ENCODE results near the gene RSPH1.
A peak's percentile ranks its signal among the peaks of the same experiment; 100 is the strongest.

The RSPH1 gene

DNA sequence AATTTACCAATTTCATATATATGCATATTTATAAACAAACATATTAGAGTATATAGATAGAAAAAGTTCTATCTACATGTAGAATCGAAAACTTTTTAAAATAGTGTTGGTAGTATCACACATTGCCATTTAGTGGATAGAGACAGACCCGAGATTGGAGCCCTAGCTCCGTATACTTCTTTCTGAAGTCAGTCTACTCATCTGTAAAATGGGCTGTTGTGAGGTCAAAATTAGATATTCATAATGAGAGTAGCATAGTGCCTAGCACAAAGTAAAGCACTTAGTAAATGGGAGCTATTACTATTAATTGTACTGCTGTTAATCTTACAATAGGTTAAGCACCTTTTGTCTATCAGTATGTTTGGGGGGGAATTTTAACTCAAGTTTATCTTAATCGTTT is 4.2 kb upstream of the RSPH1 start:
- Histone ChIP-seq H3K14ac (ENCODE audit: low read length) (no peak overlapping the region), H4K91ac (ENCODE audit: low read depth, low read length) (no peak overlapping the region), H2BK12ac (ENCODE audit: low read length) (no peak overlapping the region), H3K27me3 (ENCODE audit: insufficient read depth, low read length) (no peaks in the 10 kb centered on the region), H3K4me3 (ENCODE audit: low read depth, low read length) (no peak overlapping the region), H2AFZ (ENCODE audit: insufficient read depth, low read length, poor library complexity) (no peak overlapping the region), H3K4ac (ENCODE audit: low read depth, low read length) (no peak overlapping the region), H3K79me1 (ENCODE audit: low read length) (no peaks in the 10 kb centered on the region), H3K36me3 (ENCODE audit: control insufficient read depth in 1 of 2, insufficient read depth in 2 of 2, low read length in 2 of 2) (no peaks in the 10 kb centered on the region), H3K4me2 (ENCODE audit: low read length) (no peak overlapping the region), H2BK5ac (ENCODE audit: low read depth, low read length, poor library complexity) (no peak overlapping the region), H3K9ac (ENCODE audit: low read length) (no peak overlapping the region), H3K9me3 (ENCODE audit: insufficient read depth, low read depth, low read length) (no peaks in the 10 kb centered on the region), H3K27ac (ENCODE audit: low read depth, low read length) (no peak overlapping the region), H2BK120ac (ENCODE audit: insufficient read depth, low read length, poor library complexity) (no peak overlapping the region), H3K23ac (ENCODE audit: low read length) (no peak overlapping the region), H4K8ac (ENCODE audit: low read depth, low read length) (no peak overlapping the region), H3K18ac (ENCODE audit: low read length) (no peak overlapping the region), H4K12ac (ENCODE audit: low read depth, low read length) (no peak overlapping the region), H3K4me1 (ENCODE audit: control insufficient read depth in 1 of 2, insufficient read depth in 2 of 2, low read length in 2 of 2) (peaks cover 4 to 11% of the 10 kb centered on the region in 2 experiments), H2AK5ac (ENCODE audit: low read length) (no peak overlapping the region), H3K79me2 (ENCODE audit: control insufficient read depth, insufficient read depth, low read length, poor library complexity) (no peaks in the 10 kb centered on the region)
- no CpG with 5 or more reads among the region's 4 CpGs for WGBS (ENCODE audit: extremely low coverage, insufficient coverage, insufficient read length)
- DNase-seq, result no peak

DNA sequence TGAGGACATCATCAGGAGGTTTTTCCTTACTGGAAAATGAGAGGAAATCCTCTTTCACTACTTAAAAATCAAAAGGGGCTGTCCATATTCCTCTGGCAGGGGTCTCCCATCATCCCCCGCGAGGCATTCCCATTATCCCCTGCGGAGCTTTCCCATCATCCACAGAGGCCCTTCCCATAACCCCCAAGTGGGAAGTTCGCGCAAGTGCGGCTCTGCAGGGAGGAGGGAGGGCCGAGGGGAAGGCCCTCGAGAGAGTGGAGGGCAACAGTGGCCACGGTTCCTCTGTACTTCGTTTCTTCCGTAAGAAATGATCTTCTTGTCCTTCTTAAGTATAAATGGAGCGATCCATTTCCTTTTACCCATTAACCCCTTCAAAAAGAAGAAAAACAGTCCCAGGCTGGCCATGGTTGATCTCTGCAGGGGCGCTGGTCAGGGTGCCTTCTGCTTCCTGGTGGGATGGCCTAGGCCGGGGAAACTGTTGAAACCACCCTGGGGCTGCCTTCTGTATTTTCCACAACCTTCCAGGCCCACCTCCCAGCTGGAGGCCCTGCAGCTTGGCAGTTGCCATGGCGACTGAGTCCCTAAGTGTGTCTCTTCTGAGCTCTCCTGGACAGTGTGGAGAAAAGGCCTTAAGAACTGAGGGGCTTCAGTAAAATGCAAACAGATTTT is 3.6 kb upstream of the RSPH1 start:
- Histone ChIP-seq H2BK120ac (ENCODE audit: insufficient read depth, low read length, poor library complexity) (no peak overlapping the region), H2BK5ac (ENCODE audit: low read depth, low read length, poor library complexity) (no peak overlapping the region), H3K9ac (ENCODE audit: low read length) (no peak overlapping the region), H3K14ac (ENCODE audit: low read length) (no peak overlapping the region), H3K23ac (ENCODE audit: low read length) (no peak overlapping the region), H3K9me3 (ENCODE audit: insufficient read depth, low read depth, low read length) (no peaks in the 10 kb centered on the region), H3K4me2 (ENCODE audit: low read length) (no peak overlapping the region), H2AK5ac (ENCODE audit: low read length) (no peak overlapping the region), H3K27me3 (ENCODE audit: insufficient read depth, low read length) (no peaks in the 10 kb centered on the region), H3K79me2 (ENCODE audit: control insufficient read depth, insufficient read depth, low read length, poor library complexity) (no peaks in the 10 kb centered on the region), H4K12ac (ENCODE audit: low read depth, low read length) (no peak overlapping the region), H3K79me1 (ENCODE audit: low read length) (no peaks in the 10 kb centered on the region), H3K36me3 (ENCODE audit: control insufficient read depth in 1 of 2, insufficient read depth in 2 of 2, low read length in 2 of 2) (no peaks in the 10 kb centered on the region), H2AFZ (ENCODE audit: insufficient read depth, low read length, poor library complexity) (no peak overlapping the region), H3K18ac (ENCODE audit: low read length) (no peak overlapping the region), H3K4me3 (ENCODE audit: low read depth, low read length) (no peak overlapping the region), H3K4ac (ENCODE audit: low read depth, low read length) (no peak overlapping the region), H4K91ac (ENCODE audit: low read depth, low read length) (no peak overlapping the region), H3K27ac (ENCODE audit: low read depth, low read length) (no peak overlapping the region), H2BK12ac (ENCODE audit: low read length) (no peak overlapping the region), H3K4me1 (ENCODE audit: control insufficient read depth in 1 of 2, insufficient read depth in 2 of 2, low read length in 2 of 2) (peaks cover 4 to 11% of the 10 kb centered on the region in 2 experiments), H4K8ac (ENCODE audit: low read depth, low read length) (no peak overlapping the region)
- WGBS (ENCODE audit: extremely low coverage, insufficient coverage, insufficient read length), result no CpG with 5 or more reads among the region's 15 CpGs
- no peak for DNase-seq

DNA sequence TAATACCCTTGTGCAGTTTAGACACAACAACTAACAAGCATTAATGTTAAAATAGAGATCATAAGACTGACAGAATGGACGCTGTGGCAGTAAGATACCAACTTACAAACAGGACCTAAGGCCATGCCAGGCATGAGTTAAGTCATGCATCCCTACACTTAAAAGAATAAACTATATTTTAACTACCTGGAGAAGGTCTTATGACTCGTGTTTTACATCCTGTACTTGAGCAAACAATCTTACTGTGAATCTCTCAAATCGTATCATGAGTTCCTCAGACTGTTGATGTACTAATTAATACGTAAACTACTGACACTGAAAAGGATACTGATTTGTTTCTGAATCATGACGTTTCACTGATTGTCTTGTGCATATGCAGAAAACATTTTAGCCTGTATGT is 2.0 kb upstream of the RSPH1 start:
- H3K79me1 ChIP-seq (ENCODE audit: low read length), result no peaks in the 10 kb centered on the region
- H2AFZ ChIP-seq (ENCODE audit: insufficient read depth, low read length, poor library complexity), result no peak overlapping the region
- H3K36me3 ChIP-seq (ENCODE audit: control insufficient read depth in 1 of 2, insufficient read depth in 2 of 2, low read length in 2 of 2), result no peaks in the 10 kb centered on the region
- H3K27ac ChIP-seq (ENCODE audit: low read depth, low read length), result no peak overlapping the region
- H2BK12ac ChIP-seq (ENCODE audit: low read length), result no peak overlapping the region
- no peak overlapping the region for H4K12ac ChIP-seq (ENCODE audit: low read depth, low read length)
- H3K9ac ChIP-seq (ENCODE audit: low read length), result no peak overlapping the region
- H2BK120ac ChIP-seq (ENCODE audit: insufficient read depth, low read length, poor library complexity), result no peak overlapping the region
- no peak for DNase-seq
- no peak overlapping the region for H2AK5ac ChIP-seq (ENCODE audit: low read length)
- H3K79me2 ChIP-seq (ENCODE audit: control insufficient read depth, insufficient read depth, low read length, poor library complexity), result no peaks in the 10 kb centered on the region
- no peaks in the 10 kb centered on the region for H3K27me3 ChIP-seq (ENCODE audit: insufficient read depth, low read length)
- H3K23ac ChIP-seq (ENCODE audit: low read length), result no peak overlapping the region
- no peak overlapping the region for H2BK5ac ChIP-seq (ENCODE audit: low read depth, low read length, poor library complexity)
- no peak overlapping the region for H3K18ac ChIP-seq (ENCODE audit: low read length)
- no peak overlapping the region for H3K4me2 ChIP-seq (ENCODE audit: low read length)
- H3K9me3 ChIP-seq (ENCODE audit: insufficient read depth, low read depth, low read length), result no peaks in the 10 kb centered on the region
- peaks cover 4 to 11% of the 10 kb centered on the region in 2 experiments for H3K4me1 ChIP-seq (ENCODE audit: control insufficient read depth in 1 of 2, insufficient read depth in 2 of 2, low read length in 2 of 2)
- no peak overlapping the region for H3K4ac ChIP-seq (ENCODE audit: low read depth, low read length)
- H3K4me3 ChIP-seq (ENCODE audit: low read depth, low read length), result no peak overlapping the region
- H4K8ac ChIP-seq (ENCODE audit: low read depth, low read length), result no peak overlapping the region
- H3K14ac ChIP-seq (ENCODE audit: low read length), result no peak overlapping the region
- whole genome bisulfite sequencing (ENCODE audit: extremely low coverage, insufficient coverage, insufficient read length), result no CpG with 5 or more reads among the region's 5 CpGs
- no peak overlapping the region for H4K91ac ChIP-seq (ENCODE audit: low read depth, low read length)

DNA sequence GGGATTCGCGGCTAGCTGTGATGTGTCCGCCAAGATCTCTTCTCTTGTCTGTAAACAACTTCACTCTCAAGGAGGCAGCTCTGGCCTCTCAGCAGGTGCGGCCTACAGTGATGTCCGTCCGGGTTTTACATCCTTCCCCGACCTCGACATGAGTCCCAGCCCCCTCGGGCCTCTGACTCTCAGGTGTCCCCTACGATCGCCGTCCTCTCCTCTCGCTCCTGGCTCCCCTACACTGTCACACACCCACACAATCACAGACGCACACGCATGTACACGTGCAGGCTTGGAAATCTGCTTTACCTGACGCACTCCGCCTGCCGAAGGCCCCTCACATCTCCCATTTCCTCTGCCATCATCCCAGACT is 797 bp upstream of the RSPH1 start:
- DNase-seq, result no peak
- Histone ChIP-seq H3K9me3 (ENCODE audit: insufficient read depth, low read depth, low read length) (no peaks in the 10 kb centered on the region), H2AK5ac (ENCODE audit: low read length) (no peak overlapping the region), H2AFZ (ENCODE audit: insufficient read depth, low read length, poor library complexity) (peak overlapping the region; percentile 67), H2BK120ac (ENCODE audit: insufficient read depth, low read length, poor library complexity) (no peak overlapping the region), H3K4ac (ENCODE audit: low read depth, low read length) (no peak overlapping the region), H3K23ac (ENCODE audit: low read length) (no peak overlapping the region), H3K79me1 (ENCODE audit: low read length) (no peaks in the 10 kb centered on the region), H3K4me1 (ENCODE audit: control insufficient read depth in 1 of 2, insufficient read depth in 2 of 2, low read length in 2 of 2) (peaks cover 4 to 11% of the 10 kb centered on the region in 2 experiments), H3K14ac (ENCODE audit: low read length) (no peak overlapping the region), H3K18ac (ENCODE audit: low read length) (no peak overlapping the region), H3K27ac (ENCODE audit: low read depth, low read length) (no peak overlapping the region), H3K4me2 (ENCODE audit: low read length) (peak overlapping the region; percentile 93), H4K12ac (ENCODE audit: low read depth, low read length) (peak overlapping the region; percentile 6), H4K91ac (ENCODE audit: low read depth, low read length) (no peak overlapping the region), H3K79me2 (ENCODE audit: control insufficient read depth, insufficient read depth, low read length, poor library complexity) (no peaks in the 10 kb centered on the region), H2BK12ac (ENCODE audit: low read length) (no peak overlapping the region), H3K9ac (ENCODE audit: low read length) (peak overlapping the region; percentile 15), H3K36me3 (ENCODE audit: control insufficient read depth in 1 of 2, insufficient read depth in 2 of 2, low read length in 2 of 2) (no peaks in the 10 kb centered on the region), H3K4me3 (ENCODE audit: low read depth, low read length) (peak overlapping the region; percentile 70), H3K27me3 (ENCODE audit: insufficient read depth, low read length) (no peaks in the 10 kb centered on the region), H2BK5ac (ENCODE audit: low read depth, low read length, poor library complexity) (no peak overlapping the region), H4K8ac (ENCODE audit: low read depth, low read length) (peak overlapping the region; percentile 5)
- no CpG with 5 or more reads among the region's 19 CpGs for WGBS (ENCODE audit: extremely low coverage, insufficient coverage, insufficient read length)

Data from trophoblast cell (in vitro differentiated cells and primary cell).